Glomerular endothelial cell (primary cell): Measurements from ENCODE around the gene LAMB1. TPM values are rescaled to one million over a fixed set of nuclear protein-coding genes. Genes with fewer than 3 reads are reported as not detected.

Source experiments
- DNase-seq: peaks from one replicate; pipeline ENCODE4 v3.0.0-alpha.2; 2011; ENCODE audit warnings: low read depth, low spot score; ENCODE audit errors: extremely low read depth
- total RNA-seq: library from RNA; depleted of rRNA; stranded (reverse); fragments of >200 nt; gene quantifications from 2 replicates; pipeline ENCODE4 v1.2.3, GENCODE V29; 2015

Gene LAMB1
- total RNA-seq, 1 donor from 2014 or later: 732 TPM

DNA sequence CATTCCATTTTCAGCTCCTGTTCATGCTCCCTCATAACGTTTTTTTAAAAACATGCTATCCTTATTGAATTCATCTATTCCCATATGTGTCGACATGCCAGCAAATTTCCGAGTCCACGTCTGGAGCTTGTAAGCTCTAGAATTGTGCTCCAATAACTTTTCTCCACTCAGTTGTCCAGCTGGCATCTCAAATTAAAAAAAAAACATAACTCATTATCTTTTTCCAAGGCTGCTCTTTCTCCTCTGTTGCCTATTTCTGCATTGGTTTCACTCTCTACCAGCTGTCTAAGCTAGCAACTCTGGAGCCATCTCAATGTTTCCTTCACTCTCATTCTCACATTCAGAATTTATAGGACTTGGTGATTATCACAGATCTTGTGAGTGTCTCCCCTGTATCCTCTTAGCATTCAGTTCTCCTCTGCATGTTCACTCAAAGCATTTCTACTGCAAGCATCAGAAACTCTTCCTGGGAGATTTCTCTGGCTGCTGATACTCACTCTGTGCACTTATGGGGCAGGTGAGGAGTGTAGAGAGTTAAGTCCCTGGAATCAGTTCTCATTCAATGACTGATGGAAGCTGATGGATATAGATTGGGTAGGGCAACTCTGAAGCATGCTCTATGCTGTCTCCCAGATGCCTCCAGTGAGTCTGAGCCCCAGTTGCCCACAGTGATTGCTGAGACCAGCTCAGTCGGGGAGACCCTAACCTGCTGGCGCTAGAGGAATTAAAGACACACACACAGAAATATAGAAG is 118.7 kb downstream of the LAMB1 start:
- DNase-seq: no peak

DNA sequence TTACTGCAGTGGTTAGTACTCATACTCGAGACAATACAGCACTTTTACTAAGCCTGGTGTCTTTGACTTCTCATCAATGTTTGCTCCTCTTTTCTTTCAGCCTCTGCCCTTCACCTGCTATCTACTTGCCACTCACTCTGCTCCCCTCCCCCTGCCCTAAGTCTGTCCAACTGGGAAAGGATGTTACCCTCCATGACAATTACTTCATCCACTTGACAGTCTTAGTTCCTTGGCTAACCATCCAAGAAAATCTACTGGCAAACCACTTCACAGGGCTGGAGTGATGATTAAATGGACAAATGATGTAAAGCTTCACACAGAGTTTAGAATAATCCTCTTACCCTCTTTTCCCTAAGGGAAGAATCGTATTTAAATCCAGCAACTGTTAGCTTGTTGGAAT is 120.2 kb downstream of the LAMB1 start:
- no peak for DNase-seq

GRCh38 chr7:107879400-107880035 is 123.4 kb downstream of the LAMB1 start:
- no peak for DNase-seq

DNA sequence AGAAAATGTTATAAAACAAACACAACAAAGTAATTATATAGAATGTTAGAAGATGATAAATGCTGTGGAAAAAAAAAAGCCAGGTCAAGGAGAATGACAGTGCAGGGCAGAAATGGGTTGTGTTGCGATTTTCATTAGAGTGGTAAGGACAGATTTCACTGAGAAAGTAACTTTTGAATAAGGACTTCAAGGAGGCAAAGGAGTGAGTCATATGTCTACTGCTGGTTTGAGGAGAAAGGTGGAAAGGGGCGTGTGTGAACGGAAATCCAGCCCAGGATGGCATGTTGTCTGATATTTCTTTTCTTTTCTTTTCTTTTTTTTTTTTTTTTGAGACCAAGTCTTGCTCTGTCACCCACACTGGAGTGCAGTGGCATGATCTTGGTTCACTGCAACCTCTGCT is 124.3 kb downstream of the LAMB1 start:
- DNase-seq: no peak

DNA sequence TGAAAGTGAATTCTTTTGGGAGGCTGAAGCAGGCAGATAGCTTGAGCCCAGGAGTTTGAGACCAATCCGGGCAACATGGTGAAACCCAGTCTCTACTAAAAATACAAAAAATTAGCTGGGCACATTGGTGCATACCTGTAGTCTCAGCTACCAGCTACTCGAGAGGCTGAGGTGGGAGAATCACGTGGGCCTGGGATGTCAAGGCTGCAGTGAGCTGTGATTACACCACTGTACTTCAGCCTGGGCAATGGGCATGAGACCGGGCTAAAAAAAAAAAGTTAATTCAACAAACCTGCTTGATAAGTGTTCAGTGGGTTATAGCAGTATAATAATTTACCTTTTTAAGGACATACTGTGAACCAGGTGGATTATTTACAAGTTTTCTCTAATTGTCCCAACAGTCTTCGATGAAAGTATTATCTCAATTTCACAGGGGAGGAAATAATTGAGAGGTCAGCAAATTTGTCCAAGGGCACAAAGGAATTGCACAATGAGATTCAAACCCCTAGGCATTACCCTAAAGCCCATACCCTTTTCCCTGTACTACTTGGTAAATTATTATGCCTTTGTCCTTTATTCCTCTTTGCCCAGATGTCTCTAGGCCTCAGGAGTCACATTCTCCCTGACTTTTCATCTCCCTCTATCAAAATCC is 125.1 kb downstream of the LAMB1 start:
- no peak for DNase-seq

DNA sequence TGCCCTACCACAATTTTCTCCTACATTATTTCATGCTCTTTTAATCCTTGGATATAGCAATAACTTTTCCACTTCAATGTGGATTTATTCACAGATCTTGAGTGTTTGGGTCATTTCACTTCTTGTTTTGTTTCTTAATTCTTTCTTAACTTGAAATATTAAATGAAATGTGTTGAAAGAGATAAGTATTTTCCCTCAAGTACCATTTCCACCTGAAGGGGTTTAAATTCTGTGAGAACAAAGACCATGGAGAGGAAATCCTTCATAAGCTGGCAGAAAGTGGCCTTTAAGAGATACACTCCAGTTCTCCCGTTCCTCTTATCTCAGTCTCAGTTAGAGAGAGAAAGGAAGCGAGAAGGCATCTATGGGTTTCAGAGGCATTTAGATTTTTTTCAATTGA is 126.0 kb downstream of the LAMB1 start:
- no peak for DNase-seq

GRCh38 chr7:107874605-107875446 is 128.1 kb downstream of the LAMB1 start:
- DNase-seq: no peak

DNA sequence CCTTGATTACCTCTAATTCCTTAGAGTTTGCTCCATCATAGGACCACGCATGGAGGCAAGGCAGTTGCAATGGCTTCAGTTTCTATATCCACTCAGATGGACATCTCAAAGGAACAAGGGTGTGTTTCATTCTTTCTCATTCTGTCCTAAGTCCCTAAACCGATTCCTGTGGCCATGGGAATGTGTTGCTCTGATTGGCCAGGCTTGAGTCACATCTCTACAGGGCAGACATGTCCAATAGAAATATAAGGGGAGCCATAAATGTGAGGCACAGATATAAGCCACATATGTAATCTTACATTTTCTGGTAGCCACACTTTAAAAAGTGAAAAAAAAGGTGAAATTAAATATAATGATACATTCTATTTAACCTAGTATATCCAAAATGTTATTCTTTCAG is 128.8 kb downstream of the LAMB1 start:
- DNase-seq: no peak

Other genes with a start within 250 kb of the LAMB1 start
- gene SLC26A3, start 199.9 kb downstream of the LAMB1 start, total RNA-seq: not detected in 2 replicates
- 53.0 and 141 TPM in 2 replicates for gene DLD, start 112.0 kb downstream of the LAMB1 start, total RNA-seq
- 0.24 and 0.47 TPM in 2 replicates for gene LAMB4, start 127.2 kb upstream of the LAMB1 start, total RNA-seq